Tibial nerve (tissue), 4 donors: ENCODE data around the gene OPN1SW. TPM values are rescaled to one million over a fixed set of nuclear protein-coding genes. Genes with fewer than 3 reads are reported as not detected.

Source experiments
- DNase-seq, 2 donors: peaks; one replicate each; pipeline ENCODE4 v3.0.0-alpha.2; 2019; ENCODE audit warnings: low spot score in 2 of 2
- H3K27ac ChIP-seq, 4 donors: fragments of 200-600 bp; sonication (generic) in 3 of 4; one replicate each; pipeline ENCODE4 v1.5.1; 2017 to 2019; ENCODE audit warnings: mild to moderate bottlenecking in 1 of 4
- H3K27me3 ChIP-seq, 2 donors: fragments of 200-600 bp; sonication (generic) in 1 of 2; one replicate each; pipeline versions ENCODE4 v1.5.1 to v1.6.0; 2017 to 2019
- H3K36me3 ChIP-seq, 3 donors: fragments of 200-600 bp; sonication (generic); one replicate each; pipeline ENCODE4 v1.5.1; 2018 to 2019
- H3K4me1 ChIP-seq, 4 donors: fragments of 200-600 bp; sonication (generic) in 3 of 4; one replicate each; pipeline ENCODE4 v1.5.1; 2017 to 2019
- H3K4me3 ChIP-seq, 4 donors: fragments of 200-600 bp; sonication (generic) in 3 of 4; one replicate each; pipeline ENCODE4 v1.5.1; 2017 to 2019; ENCODE audit warnings: mild to moderate bottlenecking in 1 of 4, moderate library complexity in 1 of 4
- H3K9me3 ChIP-seq, 4 donors: fragments of 200-600 bp; sonication (generic) in 3 of 4; one replicate each; pipeline ENCODE4 v1.5.1; 2017 to 2019
- CTCF ChIP-seq, 5 experiments: fragments of 200-600 bp in 3 of 5; fragments of 450-650 bp in 2 of 5; sonication (generic) in 3 of 5; IDR thresholded peaks; one replicate each; pipeline ENCODE4 v1.5.1; 2016 to 2019; ENCODE audit warnings: antibody characterized with exemption in 5 of 5, mild to moderate bottlenecking in 3 of 5, moderate library complexity in 2 of 5
- EP300 ChIP-seq, 2 donors: sonication (generic); formaldehyde crosslinking; IDR thresholded peaks; one replicate each; pipeline ENCODE4 v1.6.1; 2017; ENCODE audit warnings: antibody characterized with exemption in 2 of 2, mild to moderate bottlenecking in 1 of 2
- POLR2A ChIP-seq, 2 donors: fragments of 450-650 bp; IDR thresholded peaks; one replicate each; pipeline ENCODE4 v1.6.1; 2017; ENCODE audit warnings: antibody characterized with exemption in 2 of 2, mild to moderate bottlenecking in 2 of 2, moderate library complexity in 2 of 2
- WGBS, 2 donors: methylation state at CpG; one replicate each; pipeline ENCODE4 v1.1.5; 2018; 5-methylcytosine and 5-hydroxymethylcytosine counted together
- total RNA-seq, 4 donors: library from RNA; depleted of rRNA; stranded (reverse); fragments of >200 nt; gene quantifications; one replicate each; pipeline ENCODE4 v1.1.0, GENCODE V29; 2016

Gene OPN1SW
- total RNA-seq, 4 donors from 2014 or later: not detected

DNA sequence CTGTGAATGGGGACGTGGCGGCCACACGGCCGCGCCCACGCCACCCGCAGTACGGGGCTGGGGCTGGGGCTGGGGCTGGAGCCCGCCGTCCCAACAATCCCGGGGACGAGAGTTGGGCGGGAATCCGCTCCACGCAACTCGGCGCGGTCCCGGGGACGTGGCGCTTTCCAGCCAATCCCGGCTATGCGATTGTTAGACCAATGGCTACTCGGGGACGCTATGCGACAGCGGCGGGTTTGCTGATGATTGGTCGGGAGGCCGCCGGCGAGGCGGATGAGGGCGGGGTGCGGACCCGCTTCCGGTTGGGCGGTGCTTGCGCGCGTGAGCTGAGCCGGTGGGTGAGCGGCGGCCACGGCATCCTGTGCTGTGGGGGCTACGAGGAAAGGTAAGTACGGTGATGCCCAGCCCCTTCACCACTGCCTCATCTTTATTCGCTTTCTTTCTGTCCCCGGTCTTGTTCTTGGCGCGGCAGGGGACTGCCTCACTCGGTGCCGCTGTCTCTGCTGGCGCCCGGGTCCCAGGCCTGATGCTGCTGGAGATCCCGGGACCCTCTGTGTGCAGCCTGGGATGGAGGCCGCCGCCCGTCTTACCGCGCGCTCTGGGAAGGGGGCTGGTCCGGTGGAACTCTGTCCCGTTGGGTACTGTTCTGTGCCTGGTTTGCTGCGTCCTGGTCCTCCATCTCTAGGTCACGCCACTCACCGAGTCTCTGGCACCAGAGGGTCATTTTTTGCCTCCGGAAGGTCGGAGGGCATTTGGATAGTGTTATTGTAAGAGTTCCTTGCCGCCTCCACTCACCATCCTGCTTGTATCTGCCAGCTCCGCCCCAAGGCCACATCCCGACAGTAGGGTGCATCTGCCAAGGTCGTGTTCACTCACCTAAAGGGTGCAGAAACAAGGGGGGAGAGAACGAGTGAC, 36.3 kb downstream of the OPN1SW start, which contains the start of gene CALU:
Gene CALU, plus strand, starts transcription at position 312 of the 915 bp plus-strand sequence. CDS start 9,225 bp downstream, outside the sequence.
- Histone ChIP-seq H3K36me3 (no peaks in the 10 kb centered on the region), H3K27me3 (no peaks in the 10 kb centered on the region), H3K4me1 (peaks cover 0 to 51% (median 21%) of the 10 kb centered on the region in 4 donors), H3K9me3 (no peaks in the 10 kb centered on the region), H3K4me3 (peak within 1 kb of the TSS; percentile 67 to 88 (median 77)), H3K27ac (peak within 1 kb of the TSS; percentile 77 to 96 (median 91))
- 0% methylated on average over 37 to 74 of the region's 74 CpGs for WGBS, 2 donors
- DNase-seq: peak; percentile 93 to 94
- TF ChIP-seq CTCF (IDR thresholded peaks at IDR 0.05): peak in 2 of 5 experiments; percentile 7 to 9
- peak; percentile 83 to 89 for TF ChIP-seq POLR2A (IDR thresholded peaks at IDR 0.05)
- peak; percentile 77 to 92 for TF ChIP-seq EP300 (IDR thresholded peaks at IDR 0.05)

DNA sequence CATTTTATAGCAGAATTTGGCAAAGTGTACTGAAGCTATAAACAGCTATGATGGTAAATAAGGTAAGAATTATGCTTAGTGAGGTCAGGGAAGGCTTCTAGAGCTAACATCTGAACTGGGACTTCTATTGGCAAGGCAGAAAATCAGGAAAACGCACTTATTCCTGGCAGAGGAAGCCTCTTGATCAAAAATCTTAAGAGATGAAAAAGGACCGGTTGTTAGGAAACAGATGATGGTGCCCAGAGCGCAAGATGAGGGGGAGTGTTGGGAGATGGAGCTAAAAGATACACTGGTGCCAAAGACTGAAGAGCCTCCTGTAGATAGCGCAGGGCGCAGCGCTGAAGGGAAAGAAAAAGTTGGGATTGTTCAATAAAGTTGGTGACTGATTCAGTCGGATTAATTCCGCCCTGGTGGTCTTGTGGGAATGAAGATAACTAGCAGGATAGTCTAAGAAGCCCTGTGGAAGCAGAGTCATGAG, 37.0 kb downstream of the OPN1SW start:
- Histone ChIP-seq H3K4me3 (peak overlapping the region; percentile 67 to 88 (median 77)), H3K27me3 (no peaks in the 10 kb centered on the region), H3K36me3 (no peaks in the 10 kb centered on the region), H3K4me1 (peaks cover 0 to 44% (median 18%) of the 10 kb centered on the region in 4 donors), H3K9me3 (no peaks in the 10 kb centered on the region), H3K27ac (peak overlapping the region; percentile 77 to 96 (median 91))
- DNase-seq: no peak
- 3 to 5% methylated on average over 8 of the region's 8 CpGs for WGBS, 2 donors
- TF ChIP-seq EP300 (IDR thresholded peaks at IDR 0.05) (no peak), POLR2A (IDR thresholded peaks at IDR 0.05) (no peak), CTCF (IDR thresholded peaks at IDR 0.05) (no peak)

- H3K4me3 ChIP-seq: no peak overlapping the region
- 12 to 24% methylated on average over 1 of the region's 1 CpG for WGBS, 2 donors
- H3K4me1 ChIP-seq: peaks cover 0 to 37% (median 16%) of the 10 kb centered on the region in 4 donors
- no peak for TF ChIP-seq EP300 (IDR thresholded peaks at IDR 0.05)
- TF ChIP-seq POLR2A (IDR thresholded peaks at IDR 0.05): no peak
- no peak for TF ChIP-seq CTCF (IDR thresholded peaks at IDR 0.05)
- no peaks in the 10 kb centered on the region for H3K27me3 ChIP-seq
- peak overlapping the region in 3 of 4 donors; percentile 89 to 96 (median 93) for H3K27ac ChIP-seq
- no peaks in the 10 kb centered on the region for H3K36me3 ChIP-seq
- H3K9me3 ChIP-seq: no peaks in the 10 kb centered on the region
- DNase-seq: no peak
Observed at GRCh38 chr7:128737867-128738385, 37.7 kb downstream of the OPN1SW start.

- H3K27ac ChIP-seq: no peak overlapping the region
- 94 to 100% methylated on average over 4 of the region's 4 CpGs for WGBS, 2 donors
- no peak overlapping the region for H3K4me3 ChIP-seq
- no peak for TF ChIP-seq CTCF (IDR thresholded peaks at IDR 0.05)
- no peak for TF ChIP-seq EP300 (IDR thresholded peaks at IDR 0.05)
- no peak for TF ChIP-seq POLR2A (IDR thresholded peaks at IDR 0.05)
- DNase-seq: no peak
- no peaks in the 10 kb centered on the region for H3K36me3 ChIP-seq
- peaks cover 0 to 32% (median 15%) of the 10 kb centered on the region in 4 donors for H3K4me1 ChIP-seq
- no peaks in the 10 kb centered on the region for H3K27me3 ChIP-seq
- H3K9me3 ChIP-seq: no peaks in the 10 kb centered on the region
Observed at GRCh38 chr7:128737441-128737840, 38.2 kb downstream of the OPN1SW start.
